ENCODE results near the gene CTTNBP2. TPM values are rescaled to one million over a fixed set of nuclear protein-coding genes. Genes with fewer than 3 reads are reported as not detected.

CTTNBP2 gene
- total RNA-seq, 1 donor from 2014 or later, result 0.18 TPM

GRCh38 chr7:117775801-117776200 lies 97.4 kb downstream of the CTTNBP2 start:
- no peak for TF ChIP-seq CTCF (IDR thresholded peaks at IDR 0.05)
- H3K9me3 Mint-ChIP-seq, result no peaks in the 10 kb centered on the region
- POLR2A ChIA-PET, result no interaction called here
- no peak overlapping the region for H3K27ac Mint-ChIP-seq
- peaks cover 2% of the 10 kb centered on the region for H3K27me3 Mint-ChIP-seq
- H3K36me3 Mint-ChIP-seq (ENCODE audit: low read depth), result no peaks in the 10 kb centered on the region
- CTCF ChIA-PET, result no interaction called here
- no peak for DNase-seq
- H3K4me3 Mint-ChIP-seq, result no peak overlapping the region
- intact Hi-C loops (cut with micrococcal nuclease), result no loop called here
- peaks cover 7% of the 10 kb centered on the region for H3K4me1 Mint-ChIP-seq
- no peak for ATAC-seq (ENCODE audit: low read depth)

DNA sequence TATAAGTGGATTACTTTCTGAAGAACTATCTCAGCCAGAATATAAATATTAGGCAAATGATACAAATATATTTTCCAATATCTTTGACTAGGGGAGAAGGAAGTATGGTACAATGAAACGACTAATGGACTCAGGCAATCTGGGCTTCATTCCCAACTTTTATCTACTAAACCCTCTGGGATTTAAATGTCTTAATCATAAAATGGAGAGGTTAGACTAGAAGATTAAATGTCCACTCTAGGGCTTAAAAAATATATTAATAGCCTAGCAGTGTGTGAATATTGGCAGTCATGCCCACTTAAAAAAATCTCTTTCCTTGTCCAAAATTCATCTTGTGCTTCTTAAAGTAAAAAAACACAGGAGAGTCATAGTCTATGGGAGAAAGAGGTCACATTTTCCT lies 98.3 kb downstream of the CTTNBP2 start:
- ATAC-seq (ENCODE audit: low read depth) (no peak), DNase-seq (no peak)
- ChIA-PET CTCF (no interaction called here), POLR2A (no interaction called here)
- intact Hi-C loops (cut with micrococcal nuclease), result no loop called here
- Mint-ChIP-seq H3K4me1 (peaks cover 7% of the 10 kb centered on the region), H3K4me3 (no peak overlapping the region), H3K27me3 (peaks cover 2% of the 10 kb centered on the region), H3K27ac (no peak overlapping the region), H3K9me3 (no peaks in the 10 kb centered on the region), H3K36me3 (ENCODE audit: low read depth) (no peaks in the 10 kb centered on the region)
- no peak for TF ChIP-seq CTCF (IDR thresholded peaks at IDR 0.05)

DNA sequence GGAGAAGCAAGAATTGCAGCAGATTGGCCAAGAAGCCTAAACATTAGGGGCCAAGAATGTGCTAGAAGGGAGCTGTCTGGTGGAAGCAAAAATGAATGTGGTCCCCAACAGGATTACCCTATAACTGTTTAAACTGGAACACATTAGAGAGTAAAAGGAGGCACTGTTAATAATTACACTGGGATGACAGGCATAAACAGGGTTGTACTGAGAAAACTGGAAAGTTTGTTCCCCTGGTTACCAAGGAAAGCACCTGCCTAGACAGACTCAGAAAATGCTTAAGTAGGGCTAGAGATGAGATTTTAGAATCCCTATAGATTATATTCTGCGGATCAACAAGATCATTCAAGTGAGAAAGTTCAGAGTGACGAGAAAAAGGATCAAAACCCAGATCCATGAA lies 100.8 kb downstream of the CTTNBP2 start:
- H3K9me3 Mint-ChIP-seq, result no peaks in the 10 kb centered on the region
- H3K27ac Mint-ChIP-seq, result no peak overlapping the region
- H3K27me3 Mint-ChIP-seq, result no peaks in the 10 kb centered on the region
- POLR2A ChIA-PET, result no interaction called here
- H3K4me1 Mint-ChIP-seq, result peaks cover 7% of the 10 kb centered on the region
- no peaks in the 10 kb centered on the region for H3K36me3 Mint-ChIP-seq (ENCODE audit: low read depth)
- no peak overlapping the region for H3K4me3 Mint-ChIP-seq
- no peak for TF ChIP-seq CTCF (IDR thresholded peaks at IDR 0.05)
- intact Hi-C loops (cut with micrococcal nuclease), result no loop called here
- CTCF ChIA-PET, result no interaction called here
- DNase-seq, result no peak
- no peak for ATAC-seq (ENCODE audit: low read depth)

- POLR2A ChIA-PET, result no interaction called here
- no peaks in the 10 kb centered on the region for H3K9me3 Mint-ChIP-seq
- no peaks in the 10 kb centered on the region for H3K36me3 Mint-ChIP-seq (ENCODE audit: low read depth)
- no peak overlapping the region for H3K4me3 Mint-ChIP-seq
- H3K4me1 Mint-ChIP-seq, result peaks cover 7% of the 10 kb centered on the region
- CTCF ChIA-PET, result no interaction called here
- H3K27ac Mint-ChIP-seq, result no peak overlapping the region
- intact Hi-C loops (cut with micrococcal nuclease), result no loop called here
- DNase-seq, result no peak
- no peak for TF ChIP-seq CTCF (IDR thresholded peaks at IDR 0.05)
- ATAC-seq (ENCODE audit: low read depth), result no peak
- H3K27me3 Mint-ChIP-seq, result no peaks in the 10 kb centered on the region
These were observed 101.5 kb downstream of the CTTNBP2 start for GRCh38 chr7:117771756-117772155.

- no peaks in the 10 kb centered on the region for H3K36me3 Mint-ChIP-seq (ENCODE audit: low read depth)
- intact Hi-C loops (cut with micrococcal nuclease), result no loop called here
- peaks cover 2% of the 10 kb centered on the region for H3K27me3 Mint-ChIP-seq
- H3K9me3 Mint-ChIP-seq, result no peaks in the 10 kb centered on the region
- POLR2A ChIA-PET, result no interaction called here
- ATAC-seq (ENCODE audit: low read depth) (no peak), DNase-seq (no peak)
- no peak overlapping the region for H3K4me3 Mint-ChIP-seq
- peaks cover 7% of the 10 kb centered on the region for H3K4me1 Mint-ChIP-seq
- no peak overlapping the region for H3K27ac Mint-ChIP-seq
- TF ChIP-seq CTCF (IDR thresholded peaks at IDR 0.05), result no peak
- CTCF ChIA-PET, result no interaction called here
These were observed 104.2 kb downstream of the CTTNBP2 start for GRCh38 chr7:117769085-117769484.

Measured in activated B cell treated with CpG ODN at 0.5 μM for 24 hours (primary cell).